Prostate gland (tissue), 2 donors: ENCODE results near the gene KIF21B. TPM values are rescaled to one million over a fixed set of nuclear protein-coding genes. Genes with fewer than 3 reads are reported as not detected.

Source experiments
- DNase-seq: peaks from one replicate; pipeline ENCODE4 v3.0.0-alpha.2; 2019; ENCODE audit warnings: low spot score
- H3K27ac ChIP-seq, 2 donors: fragments of 200-600 bp; sonication (generic); 2 replicates each; pipeline ENCODE4 v1.5.1; 2017 to 2019
- H3K27me3 ChIP-seq: fragments of 200-600 bp; sonication (generic); replicated peaks from 2 replicates; pipeline ENCODE4 v1.5.1; 2019; ENCODE audit not compliant: insufficient read depth
- H3K36me3 ChIP-seq, 2 donors: fragments of 200-600 bp; sonication (generic); 1 replicate in 1 of 2; 2 replicates in 1 of 2; pipeline versions ENCODE4 v1.5.1 to v1.8.1; 2017 to 2019
- H3K4me1 ChIP-seq: fragments of 200-600 bp; sonication (generic); replicated peaks from 2 replicates; pipeline ENCODE4 v1.5.1; 2019
- H3K4me3 ChIP-seq, 2 donors: fragments of 200-600 bp; sonication (generic); 2 replicates each; pipeline ENCODE4 v1.5.1; 2017 to 2019
- H3K9me3 ChIP-seq: fragments of 200-600 bp; sonication (generic); 2 replicates; pipeline ENCODE4 v1.5.1; 2017
- CTCF ChIP-seq, 4 experiments: fragments of 200-600 bp in 2 of 4; fragments of 450-650 bp in 2 of 4; sonication (generic) in 2 of 4; IDR thresholded peaks; 1 replicate in 3 of 4; 2 replicates in 1 of 4; pipeline ENCODE4 v1.5.1; 2016 to 2019; ENCODE audit warnings: antibody characterized with exemption in 4 of 4, mild to moderate bottlenecking in 2 of 4, moderate library complexity in 2 of 4
- POLR2A ChIP-seq: fragments of 450-650 bp; IDR thresholded peaks from one replicate; pipeline ENCODE4 v1.6.1; 2016; ENCODE audit warnings: antibody characterized with exemption, mild to moderate bottlenecking
- POLR2AphosphoS5 ChIP-seq: sonication (generic); formaldehyde crosslinking; IDR thresholded peaks from one replicate; pipeline ENCODE4 v1.6.1; 2017; ENCODE audit warnings: antibody characterized with exemption
- WGBS: methylation state at CpG from one replicate; pipeline ENCODE4 v1.1.5; 2018; 5-methylcytosine and 5-hydroxymethylcytosine counted together
- intact Hi-C: fragments of 100-400 bp; cut with DNase I; formaldehyde crosslinking; loops from one replicate; pipeline ENCODE4 v1.14.2; 2022
- small RNA-seq, 2 donors: library from RNA; depleted of rRNA; stranded (forward); fragments of <200 nt; gene quantifications; one replicate each; pipeline ENCODE3, GENCODE V24; 2016
- total RNA-seq, 2 donors: library from RNA; depleted of rRNA; stranded (reverse); fragments of >200 nt; gene quantifications; one replicate each; pipeline ENCODE4 v1.1.0, GENCODE V29; 2016

KIF21B gene
- total RNA-seq, 2 donors from 2014 or later = 0.46 to 10.5 TPM

- intact Hi-C loops = no loop called here
- no peak for DNase-seq
- Histone ChIP-seq H3K4me3 (no peak overlapping the region), H3K27ac (no peak overlapping the region), H3K36me3 (no peaks in the 10 kb centered on the region), H3K4me1 (no peaks in the 10 kb centered on the region), H3K27me3 (no peaks in the 10 kb centered on the region), H3K9me3 (no peaks in the 10 kb centered on the region)
- WGBS = 87% methylated on average over 2 of the region's 2 CpGs
- no peak for TF ChIP-seq CTCF (IDR thresholded peaks at IDR 0.05)
- TF ChIP-seq POLR2AphosphoS5 = no peak
- no peak for TF ChIP-seq POLR2A
These were observed 101.1 kb downstream of the KIF21B start for GRCh38 chr1:200922406-200922805.

- no peaks in the 10 kb centered on the region for H3K9me3 ChIP-seq
- no peaks in the 10 kb centered on the region for H3K27me3 ChIP-seq
- no peaks in the 10 kb centered on the region for H3K4me1 ChIP-seq
- 84% methylated on average over 9 of the region's 9 CpGs for WGBS
- intact Hi-C loops = no loop called here
- no peaks in the 10 kb centered on the region for H3K36me3 ChIP-seq
- TF ChIP-seq POLR2AphosphoS5 (no peak), POLR2A (no peak), CTCF (IDR thresholded peaks at IDR 0.05) (no peak)
- H3K4me3 ChIP-seq = no peak overlapping the region
- DNase-seq = no peak
- no peak overlapping the region for H3K27ac ChIP-seq
These were observed 101.9 kb downstream of the KIF21B start for GRCh38 chr1:200921571-200922110.

Small RNA genes lying within 50 kb of the gene (small RNA-seq; reads per million reads assigned to genes)
- gene RNU6-704P = 0 reads per million in 2 donors

Other genes with a start within 250 kb of the KIF21B start
- 1 to 10 TPM in 1 of 2 donors, not detected in 1; 1.2 TPM for gene GPR25, start 150.7 kb downstream of the KIF21B start, total RNA-seq
- gene INAVA, start 128.8 kb downstream of the KIF21B start, total RNA-seq = 10 to 100 TPM in 1 of 2 donors, 1 to 10 TPM in 1; 7.4 to 27.1 TPM
- under 1 TPM in 1 of 2 donors, not detected in 1; 0.55 TPM for gene CACNA1S, start 88.7 kb upstream of the KIF21B start, total RNA-seq
- not detected for gene ASCL5, start 103.5 kb upstream of the KIF21B start, total RNA-seq
- 100 to 1,000 TPM; 131 to 164 TPM for gene TMEM9, start 130.8 kb upstream of the KIF21B start, total RNA-seq
- gene IGFN1, start 167.1 kb upstream of the KIF21B start, total RNA-seq = 1 to 10 TPM; 2.0 to 6.7 TPM